Measurements from ENCODE around the gene GINS2. TPM values are rescaled to one million over a fixed set of nuclear protein-coding genes. Genes with fewer than 3 reads are reported as not detected.

GINS2 gene
- polyA plus RNA-seq, 1 experiment: 5.5 TPM

GRCh38 chr16:85640254-85640558 is 48.5 kb downstream of the GINS2 start:
- H3K27me3 ChIP-seq (ENCODE audit: control insufficient read depth, insufficient read depth, low read length): no peaks in the 10 kb centered on the region
- DNase-seq (ENCODE audit: low read depth): no peak
- peaks cover 6% of the 10 kb centered on the region for H3K36me3 ChIP-seq (ENCODE audit: control insufficient read depth, insufficient read depth, low read length)
- CTCF ChIA-PET: interaction anchor here (0.6 kb wide), 1 partner anchor 1435 kb away, joined by 3 read pairs; no protein-coding TSS in a partner anchor
- POLR2A ChIA-PET: no interaction called here
- TF ChIP-seq CTCF (IDR thresholded peaks at IDR 0.05; ENCODE audit: insufficient read depth, low read depth, low read length): no peak
- H3K4me3 ChIP-seq (ENCODE audit: low read depth, low read length): no peak overlapping the region

DNA sequence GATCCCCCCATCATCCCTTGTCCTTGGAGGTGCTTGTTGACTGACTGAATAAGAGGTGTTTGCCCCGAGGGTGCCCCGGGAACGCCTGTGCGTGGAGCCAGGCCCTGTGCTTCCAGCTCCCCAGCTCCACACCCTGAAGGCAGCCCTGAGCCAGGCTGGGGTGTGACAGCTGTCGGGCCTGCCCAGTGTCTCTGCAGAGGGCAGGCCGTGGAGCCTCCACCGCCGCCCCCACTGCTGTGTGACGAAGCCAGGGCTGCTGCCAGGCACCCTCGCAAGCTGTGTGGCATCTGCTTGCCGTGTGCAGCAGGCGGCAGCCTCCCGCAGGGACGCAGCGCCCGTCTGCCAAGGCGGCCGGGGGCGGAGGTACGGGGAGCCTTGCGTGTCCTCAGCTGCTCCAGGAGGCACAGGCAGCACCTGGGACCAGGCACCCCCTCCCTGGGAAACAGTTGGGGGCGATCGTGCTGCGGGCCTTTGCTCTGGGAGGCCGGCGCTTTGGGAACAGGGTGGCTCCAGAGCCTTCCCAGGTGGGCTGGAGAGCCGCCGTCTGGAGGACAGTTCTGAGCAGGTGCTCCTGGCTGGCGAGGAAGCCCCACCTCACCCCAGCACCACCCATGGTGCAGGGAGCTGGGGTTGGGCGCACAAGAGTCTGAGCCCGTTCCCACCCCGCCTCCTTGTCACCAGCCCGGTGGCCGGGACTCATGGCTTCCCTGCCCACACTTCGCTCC is 49.1 kb downstream of the GINS2 start:
- TF ChIP-seq CTCF (IDR thresholded peaks at IDR 0.05; ENCODE audit: insufficient read depth, low read depth, low read length): no peak
- ChIA-PET CTCF (interaction anchor here (0.6 kb wide), 1 partner anchor 1436 kb away, joined by 3 read pairs; no protein-coding TSS in a partner anchor), POLR2A (no interaction called here)
- peaks cover 6% of the 10 kb centered on the region for H3K36me3 ChIP-seq (ENCODE audit: control insufficient read depth, insufficient read depth, low read length)
- H3K27me3 ChIP-seq (ENCODE audit: control insufficient read depth, insufficient read depth, low read length): no peaks in the 10 kb centered on the region
- no peak for DNase-seq (ENCODE audit: low read depth)
- no peak overlapping the region for H3K4me3 ChIP-seq (ENCODE audit: low read depth, low read length)

GRCh38 chr16:85638695-85639409 is 49.9 kb downstream of the GINS2 start:
- ChIA-PET CTCF (no interaction called here), POLR2A (no interaction called here)
- H3K36me3 ChIP-seq (ENCODE audit: control insufficient read depth, insufficient read depth, low read length): peaks cover 6% of the 10 kb centered on the region
- TF ChIP-seq CTCF (IDR thresholded peaks at IDR 0.05; ENCODE audit: insufficient read depth, low read depth, low read length): no peak
- no peak for DNase-seq (ENCODE audit: low read depth)
- no peak overlapping the region for H3K4me3 ChIP-seq (ENCODE audit: low read depth, low read length)
- no peaks in the 10 kb centered on the region for H3K27me3 ChIP-seq (ENCODE audit: control insufficient read depth, insufficient read depth, low read length)

GRCh38 chr16:85637808-85638647 is 50.7 kb downstream of the GINS2 start:
- CTCF ChIA-PET: interaction anchor here (1.3 kb wide), 1 partner anchor 22 kb away, joined by 5 read pairs; no protein-coding TSS in a partner anchor

More at GRCh38 chr16:85637808-85638647, 50.7 kb downstream of the GINS2 start:
- H3K27me3 ChIP-seq (ENCODE audit: control insufficient read depth, insufficient read depth, low read length): no peaks in the 10 kb centered on the region
- no peak overlapping the region for H3K4me3 ChIP-seq (ENCODE audit: low read depth, low read length)
- H3K36me3 ChIP-seq (ENCODE audit: control insufficient read depth, insufficient read depth, low read length): peaks cover 5% of the 10 kb centered on the region
- TF ChIP-seq CTCF (IDR thresholded peaks at IDR 0.05; ENCODE audit: insufficient read depth, low read depth, low read length): no peak
- POLR2A ChIA-PET: no interaction called here
- DNase-seq (ENCODE audit: low read depth): no peak
